ENCODE measurements around the gene PTPRD. TPM values are rescaled to one million over a fixed set of nuclear protein-coding genes. Genes with fewer than 3 reads are reported as not detected.

The PTPRD gene
- total and polyA plus RNA-seq, 2 donors (not counting 1 experiment from before 2014, with no cell fraction given): not detected

GRCh38 chr9:8709731-8710130, 1903.1 kb downstream of the PTPRD start:
- Histone ChIP-seq H3K79me2 (ENCODE audit: control insufficient read depth, insufficient read depth, low read length) (no peaks in the 10 kb centered on the region), H3K4me3 (ENCODE audit: control extremely low read depth in 1 of 5, extremely low read depth in 1 of 5, insufficient read depth in 1 of 5, low read depth in 2 of 5, low read length in 4 of 5) (no peak overlapping the region), H2AFZ (ENCODE audit: insufficient read depth, low read depth, low read length, poor library complexity, severe bottlenecking) (no peak overlapping the region), H3K9ac (ENCODE audit: low read length) (no peak overlapping the region), H3K36me3 (replicated peaks in 1 of 2; ENCODE audit: control extremely low read depth in 1 of 2, control insufficient read depth in 1 of 2, extremely low read depth in 1 of 2, insufficient read depth in 2 of 2, low read length in 1 of 2) (no peaks in the 10 kb centered on the region), H3K4me2 (replicated peaks; ENCODE audit: low read depth, low read length, poor library complexity, severe bottlenecking) (no peak overlapping the region), H4K20me1 (ENCODE audit: control insufficient read depth, insufficient read depth, low read length, poor library complexity, severe bottlenecking) (no peaks in the 10 kb centered on the region), H3K27ac (ENCODE audit: low read length in 2 of 2) (no peak overlapping the region), H3K9me3 (ENCODE audit: control extremely low read depth in 1 of 3, control insufficient read depth in 2 of 3, insufficient read depth in 1 of 3, low read length in 2 of 3) (peaks cover 0 to 8% (median 0%) of the 10 kb centered on the region in 3 donors), H3K27me3 (replicated peaks in 1 of 4; ENCODE audit: control extremely low read depth in 1 of 4, control insufficient read depth in 3 of 4, insufficient read depth in 4 of 4, low read length in 3 of 4) (no peaks in the 10 kb centered on the region), H3K4me1 (ENCODE audit: control insufficient read depth in 2 of 2, insufficient read depth in 2 of 2, low read length in 2 of 2) (no peaks in the 10 kb centered on the region)
- Mint-ChIP-seq H3K27ac (no peak overlapping the region), H3K27me3 (no peaks in the 10 kb centered on the region), H3K4me1 (no peaks in the 10 kb centered on the region), H3K9me3 (ENCODE audit: insufficient read depth) (no peaks in the 10 kb centered on the region), H3K4me3 (no peak overlapping the region)
- intact Hi-C loops (cut with micrococcal nuclease): no loop called here
- ChIA-PET CTCF (no interaction called here), POLR2A (no interaction called here)
- DNase-seq (no peak), ATAC-seq (ENCODE audit: low read depth) (no peak)
- no CpG with 5 or more reads among the region's 4 CpGs for WGBS (ENCODE audit: insufficient coverage)
- no peak for TF ChIP-seq EZH2 (IDR thresholded peaks at IDR 0.05; ENCODE audit: borderline replicate concordance, insufficient read depth, low read depth, low read length, poor library complexity, severe bottlenecking)
- no peak for TF ChIP-seq CTCF (IDR thresholded peaks at IDR 0.05)

- TF ChIP-seq CTCF (IDR thresholded peaks at IDR 0.05) (no peak), EZH2 (IDR thresholded peaks at IDR 0.05; ENCODE audit: borderline replicate concordance, insufficient read depth, low read depth, low read length, poor library complexity, severe bottlenecking) (no peak)
- H3K4me1 ChIP-seq (ENCODE audit: control insufficient read depth in 2 of 2, insufficient read depth in 2 of 2, low read length in 2 of 2): no peaks in the 10 kb centered on the region
- H2AFZ ChIP-seq (ENCODE audit: insufficient read depth, low read depth, low read length, poor library complexity, severe bottlenecking): no peak overlapping the region
- CTCF ChIA-PET: interaction anchor here (0.8 kb wide), 1 partner anchor 398 kb away, joined by 4 read pairs; no protein-coding TSS in a partner anchor
- H3K9ac ChIP-seq (ENCODE audit: low read length): no peak overlapping the region
- no peaks in the 10 kb centered on the region for H3K27me3 ChIP-seq (replicated peaks in 1 of 4; ENCODE audit: control extremely low read depth in 1 of 4, control insufficient read depth in 3 of 4, insufficient read depth in 4 of 4, low read length in 3 of 4)
- H3K4me1 Mint-ChIP-seq: no peaks in the 10 kb centered on the region
- no peak overlapping the region for H3K4me2 ChIP-seq (replicated peaks; ENCODE audit: low read depth, low read length, poor library complexity, severe bottlenecking)
- H3K27me3 Mint-ChIP-seq: peaks cover 2% of the 10 kb centered on the region
- no peaks in the 10 kb centered on the region for H3K9me3 Mint-ChIP-seq (ENCODE audit: insufficient read depth)
- H3K4me3 ChIP-seq (ENCODE audit: control extremely low read depth in 1 of 5, extremely low read depth in 1 of 5, insufficient read depth in 1 of 5, low read depth in 2 of 5, low read length in 4 of 5): no peak overlapping the region
- H3K27ac ChIP-seq (ENCODE audit: low read length in 2 of 2): no peak overlapping the region
- POLR2A ChIA-PET: no interaction called here
- no peak overlapping the region for H3K4me3 Mint-ChIP-seq
- ATAC-seq (ENCODE audit: low read depth) (no peak), DNase-seq (no peak)
- H3K27ac Mint-ChIP-seq: no peak overlapping the region
- H3K36me3 ChIP-seq (replicated peaks in 1 of 2; ENCODE audit: control extremely low read depth in 1 of 2, control insufficient read depth in 1 of 2, extremely low read depth in 1 of 2, insufficient read depth in 2 of 2, low read length in 1 of 2): no peaks in the 10 kb centered on the region
- H4K20me1 ChIP-seq (ENCODE audit: control insufficient read depth, insufficient read depth, low read length, poor library complexity, severe bottlenecking): no peaks in the 10 kb centered on the region
- intact Hi-C loops (cut with micrococcal nuclease): no loop called here
- H3K79me2 ChIP-seq (ENCODE audit: control insufficient read depth, insufficient read depth, low read length): no peaks in the 10 kb centered on the region
- peaks cover 0 to 8% (median 0%) of the 10 kb centered on the region in 3 donors for H3K9me3 ChIP-seq (ENCODE audit: control extremely low read depth in 1 of 3, control insufficient read depth in 2 of 3, insufficient read depth in 1 of 3, low read length in 2 of 3)
- no CpG with 5 or more reads among the region's 1 CpG for WGBS (ENCODE audit: insufficient coverage)
These were observed 1904.1 kb downstream of the PTPRD start for GRCh38 chr9:8708728-8709127.

All from B cell (primary cell).